ENCODE measurements around the gene TRIM29.

The TRIM29 gene

DNA sequence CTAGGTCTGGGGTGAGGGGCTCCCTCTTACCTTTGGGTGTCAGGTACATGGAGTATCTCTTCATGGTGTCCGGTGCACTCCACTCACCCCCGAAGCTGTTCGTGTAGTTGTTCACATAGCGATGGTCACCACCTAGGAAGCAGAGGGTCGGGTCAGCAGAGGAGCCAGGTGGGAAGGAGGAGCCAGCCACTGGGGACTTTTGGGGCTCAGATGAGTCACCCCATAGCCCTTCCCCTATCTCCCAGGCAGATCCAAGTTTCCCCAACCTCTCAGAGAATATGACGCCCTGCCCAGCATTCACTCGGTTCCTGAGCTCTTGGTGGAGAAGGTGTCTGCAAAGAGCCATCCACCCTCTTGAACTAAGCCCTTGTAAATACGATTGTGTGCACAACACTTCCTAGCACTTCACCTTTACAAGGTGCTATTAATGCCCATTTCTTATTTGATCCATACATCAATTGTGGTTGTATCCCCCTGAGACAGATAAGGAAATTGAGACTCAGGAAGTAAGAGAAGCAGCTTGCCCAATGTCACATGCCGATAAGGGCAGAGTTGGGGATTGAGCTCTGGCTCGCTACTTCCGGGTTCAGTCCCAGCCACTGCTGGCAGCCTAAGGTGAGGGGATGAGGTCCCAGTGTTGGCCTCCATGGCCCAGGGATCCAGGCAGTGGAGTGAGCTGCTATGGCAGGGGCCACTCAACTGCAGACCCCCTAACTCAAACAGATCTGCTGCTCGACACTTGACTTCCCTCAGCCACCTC is 14.8 kb downstream of the TRIM29 start:
- TF ChIP-seq CTCF (conservative IDR thresholded peaks at IDR 0.05; ENCODE audit: control insufficient read depth, insufficient read depth, low read depth, low read length): no peak
- DNase-seq (ENCODE audit: low read depth): no peak
- no peak overlapping the region for H3K4me3 ChIP-seq (ENCODE audit: control insufficient read depth, low read depth, low read length)

- no peak for DNase-seq (ENCODE audit: low read depth)
- no peak for TF ChIP-seq CTCF (conservative IDR thresholded peaks at IDR 0.05; ENCODE audit: control insufficient read depth, insufficient read depth, low read depth, low read length)
- H3K4me3 ChIP-seq (ENCODE audit: control insufficient read depth, low read depth, low read length): no peak overlapping the region
Observed at GRCh38 chr11:120121914-120122473, 15.9 kb downstream of the TRIM29 start.

DNA sequence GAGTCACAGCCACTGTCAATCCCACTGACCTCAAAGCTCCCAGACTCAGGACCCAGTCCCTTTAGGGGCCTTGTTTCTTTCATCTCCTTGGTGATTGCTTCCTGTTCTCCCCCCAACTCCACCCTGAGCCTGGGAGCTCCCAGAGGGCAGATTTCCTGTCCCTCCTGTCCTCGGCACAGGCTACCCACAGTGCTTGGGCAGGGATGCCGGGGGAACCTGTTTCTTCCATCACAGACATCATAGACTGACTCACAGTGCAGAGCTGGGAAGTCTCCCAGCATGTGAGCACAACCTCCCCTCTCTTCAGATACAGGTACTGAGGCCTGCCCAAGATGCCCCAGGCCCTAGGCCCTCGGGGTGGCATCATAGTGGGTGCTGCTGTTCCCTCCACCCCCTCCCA is 16.6 kb downstream of the TRIM29 start:
- no peak for DNase-seq (ENCODE audit: low read depth)
- H3K4me3 ChIP-seq (ENCODE audit: control insufficient read depth, low read depth, low read length): no peak overlapping the region

GRCh38 chr11:120120805-120121335 is 17.0 kb downstream of the TRIM29 start:
- no peak overlapping the region for H3K4me3 ChIP-seq (ENCODE audit: control insufficient read depth, low read depth, low read length)
- no peak for DNase-seq (ENCODE audit: low read depth)
- no peak for TF ChIP-seq CTCF (conservative IDR thresholded peaks at IDR 0.05; ENCODE audit: control insufficient read depth, insufficient read depth, low read depth, low read length)

More for the DNA sequence above, 16.6 kb downstream of the TRIM29 start:
- TF ChIP-seq CTCF (conservative IDR thresholded peaks at IDR 0.05; ENCODE audit: control insufficient read depth, insufficient read depth, low read depth, low read length): no peak

- no peak overlapping the region for H3K4me3 ChIP-seq (ENCODE audit: control insufficient read depth, low read depth, low read length)
- no peak for TF ChIP-seq CTCF (conservative IDR thresholded peaks at IDR 0.05; ENCODE audit: control insufficient read depth, insufficient read depth, low read depth, low read length)
- no peak for DNase-seq (ENCODE audit: low read depth)
Observed at GRCh38 chr11:120119121-120119520, 18.8 kb downstream of the TRIM29 start.

- H3K4me3 ChIP-seq (ENCODE audit: control insufficient read depth, low read depth, low read length): no peak overlapping the region
- no peak for TF ChIP-seq CTCF (conservative IDR thresholded peaks at IDR 0.05; ENCODE audit: control insufficient read depth, insufficient read depth, low read depth, low read length)
- DNase-seq (ENCODE audit: low read depth): no peak
Observed at GRCh38 chr11:120117991-120118390, 19.9 kb downstream of the TRIM29 start.

All from fibroblast of mammary gland (primary cell).